ENCODE measurements around the gene TSPAN3.

GRCh38 chr15:77009176-77009575, 61.7 kb downstream of the TSPAN3 start:
- no peak for TF ChIP-seq CTCF (IDR thresholded peaks at IDR 0.05)
- no peak for TF ChIP-seq EP300 (IDR thresholded peaks at IDR 0.05)
- TF ChIP-seq POLR2A (IDR thresholded peaks at IDR 0.05): no peak
- no peak for TF ChIP-seq POLR2AphosphoS5 (IDR thresholded peaks at IDR 0.05)

Measured in gastroesophageal sphincter (tissue), 3 donors.